Gastroesophageal sphincter (tissue), 3 donors: Measurements from ENCODE around the gene LYRM4.

Source experiments
- POLR2A ChIP-seq, 2 donors: fragments of 450-650 bp; IDR thresholded peaks; one replicate each; pipeline ENCODE4 v1.6.1; 2017; ENCODE audit warnings: antibody characterized with exemption in 2 of 2, mild to moderate bottlenecking in 2 of 2, moderate library complexity in 1 of 2
- POLR2AphosphoS5 ChIP-seq: sonication (generic); formaldehyde crosslinking; IDR thresholded peaks from one replicate; pipeline ENCODE4 v1.6.1; 2017; ENCODE audit warnings: antibody characterized with exemption
- TF ChIP-seq, protein P1 (sequence below), 4 experiments: fragments of 200-600 bp in 2 of 4; fragments of 450-650 bp in 2 of 4; sonication (generic) in 1 of 4; IDR thresholded peaks; one replicate each; pipeline ENCODE4 v1.5.1; 2017 to 2019; ENCODE audit warnings: antibody characterized with exemption in 4 of 4, mild to moderate bottlenecking in 2 of 4, moderate library complexity in 2 of 4

DNA sequence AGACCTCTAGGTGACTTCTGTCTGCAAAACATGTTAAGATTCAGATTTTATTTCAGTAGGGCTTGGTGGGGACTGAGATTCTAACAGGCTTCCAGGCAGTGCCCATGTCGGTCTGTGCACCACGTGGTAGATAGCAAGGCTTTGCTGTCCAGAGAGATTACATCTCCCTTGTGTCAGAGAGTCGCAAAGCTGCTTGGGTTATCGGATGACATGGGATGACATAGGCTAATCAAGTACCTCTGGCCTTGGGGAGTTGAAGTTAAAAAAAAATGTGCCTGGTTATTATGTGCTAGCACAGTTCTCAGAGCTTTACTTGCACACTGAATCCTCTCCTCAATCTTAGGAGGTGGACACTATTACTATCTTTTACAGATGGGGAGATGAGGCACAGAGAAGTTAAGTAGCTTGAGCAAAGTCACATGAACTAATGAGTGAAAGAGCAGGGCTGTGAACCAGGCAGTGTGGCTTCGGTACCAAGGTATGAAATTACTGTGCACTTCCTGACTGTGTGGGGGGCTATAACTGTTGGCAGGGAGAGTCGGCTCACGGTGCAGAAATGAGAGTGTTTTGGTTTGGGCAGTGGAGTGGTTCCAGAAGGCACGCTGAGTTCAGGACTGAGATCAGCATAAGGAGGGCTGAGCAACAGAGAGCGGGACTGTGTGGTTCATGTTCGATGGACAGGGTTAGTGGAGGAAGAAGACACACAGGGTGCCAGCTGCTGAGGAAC, 41.6 kb upstream of the LYRM4 start:
- TF ChIP-seq POLR2A (IDR thresholded peaks at IDR 0.05): no peak
- TF ChIP-seq POLR2AphosphoS5: no peak
- TF ChIP-seq, protein P1, sequence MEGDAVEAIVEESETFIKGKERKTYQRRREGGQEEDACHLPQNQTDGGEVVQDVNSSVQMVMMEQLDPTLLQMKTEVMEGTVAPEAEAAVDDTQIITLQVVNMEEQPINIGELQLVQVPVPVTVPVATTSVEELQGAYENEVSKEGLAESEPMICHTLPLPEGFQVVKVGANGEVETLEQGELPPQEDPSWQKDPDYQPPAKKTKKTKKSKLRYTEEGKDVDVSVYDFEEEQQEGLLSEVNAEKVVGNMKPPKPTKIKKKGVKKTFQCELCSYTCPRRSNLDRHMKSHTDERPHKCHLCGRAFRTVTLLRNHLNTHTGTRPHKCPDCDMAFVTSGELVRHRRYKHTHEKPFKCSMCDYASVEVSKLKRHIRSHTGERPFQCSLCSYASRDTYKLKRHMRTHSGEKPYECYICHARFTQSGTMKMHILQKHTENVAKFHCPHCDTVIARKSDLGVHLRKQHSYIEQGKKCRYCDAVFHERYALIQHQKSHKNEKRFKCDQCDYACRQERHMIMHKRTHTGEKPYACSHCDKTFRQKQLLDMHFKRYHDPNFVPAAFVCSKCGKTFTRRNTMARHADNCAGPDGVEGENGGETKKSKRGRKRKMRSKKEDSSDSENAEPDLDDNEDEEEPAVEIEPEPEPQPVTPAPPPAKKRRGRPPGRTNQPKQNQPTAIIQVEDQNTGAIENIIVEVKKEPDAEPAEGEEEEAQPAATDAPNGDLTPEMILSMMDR (IDR thresholded peaks at IDR 0.05): no peak
